ENCODE data around the gene CCL16.

CCL16 gene

GRCh38 chr17:35936063-35936462 lies 45.2 kb downstream of the CCL16 start:
- DNase-seq (ENCODE audit: low read depth), result no peak

- DNase-seq (ENCODE audit: low read depth), result no peak
These were observed 46.5 kb downstream of the CCL16 start for GRCh38 chr17:35934760-35935159.

GRCh38 chr17:35932586-35932985 lies 48.7 kb downstream of the CCL16 start:
- DNase-seq (ENCODE audit: low read depth), result no peak

- no peak for DNase-seq (ENCODE audit: low read depth)
These were observed 49.4 kb downstream of the CCL16 start for GRCh38 chr17:35931794-35932425.

DNA sequence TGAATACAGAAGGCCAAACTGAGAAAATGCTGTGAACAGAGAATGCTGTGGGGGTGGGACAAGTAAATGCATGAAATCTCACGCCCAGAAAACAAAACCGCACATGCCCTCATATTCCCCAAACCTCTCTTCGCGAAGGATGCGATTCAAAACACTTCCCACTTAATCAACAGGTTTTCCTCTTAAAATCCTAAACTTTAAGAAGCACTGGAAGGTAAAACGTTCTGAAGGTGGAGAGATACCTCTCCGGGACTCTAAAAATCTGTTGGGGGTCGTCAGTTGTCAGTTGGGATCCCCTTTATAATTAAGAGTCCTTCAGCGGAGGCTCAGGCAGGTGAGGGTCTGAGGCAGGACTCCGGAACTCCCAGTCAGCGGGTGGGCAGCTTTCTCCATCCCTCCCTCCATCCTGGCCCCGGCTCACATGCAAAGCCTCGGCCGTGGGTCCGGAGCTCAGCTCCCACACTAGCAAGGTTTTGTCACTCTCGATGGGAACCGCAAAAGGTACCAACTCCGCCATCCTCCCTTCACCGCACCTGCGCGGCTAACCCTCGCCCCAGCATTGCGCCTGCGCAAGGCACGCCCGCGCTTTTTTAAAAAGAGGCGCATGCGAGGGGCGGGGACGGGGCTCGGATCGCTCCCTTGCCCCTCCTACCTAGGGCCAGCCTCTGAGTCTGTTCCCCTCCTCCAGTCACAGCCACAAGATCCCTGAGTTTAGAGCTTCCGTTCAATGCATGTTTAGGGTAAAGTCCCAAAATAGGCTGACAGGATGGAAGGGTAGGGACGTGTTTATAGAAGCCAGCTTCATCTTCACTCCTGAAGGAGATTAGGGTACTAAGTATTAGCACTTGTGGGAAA lies 50.9 kb downstream of the CCL16 start, which contains the start of gene RDM1:
Gene RDM1, minus strand, starts transcription at position 563 of the 855 bp plus-strand sequence. Its CDS starts 46 bp downstream, at position 517.
- DNase-seq (ENCODE audit: low read depth), result peak; percentile 24

- DNase-seq (ENCODE audit: low read depth), result no peak
These were observed 53.6 kb downstream of the CCL16 start for GRCh38 chr17:35927714-35928113.

All from fibroblast of gingiva (primary cell).